ENCODE results near the gene EEF1AKMT1.

The EEF1AKMT1 gene

DNA sequence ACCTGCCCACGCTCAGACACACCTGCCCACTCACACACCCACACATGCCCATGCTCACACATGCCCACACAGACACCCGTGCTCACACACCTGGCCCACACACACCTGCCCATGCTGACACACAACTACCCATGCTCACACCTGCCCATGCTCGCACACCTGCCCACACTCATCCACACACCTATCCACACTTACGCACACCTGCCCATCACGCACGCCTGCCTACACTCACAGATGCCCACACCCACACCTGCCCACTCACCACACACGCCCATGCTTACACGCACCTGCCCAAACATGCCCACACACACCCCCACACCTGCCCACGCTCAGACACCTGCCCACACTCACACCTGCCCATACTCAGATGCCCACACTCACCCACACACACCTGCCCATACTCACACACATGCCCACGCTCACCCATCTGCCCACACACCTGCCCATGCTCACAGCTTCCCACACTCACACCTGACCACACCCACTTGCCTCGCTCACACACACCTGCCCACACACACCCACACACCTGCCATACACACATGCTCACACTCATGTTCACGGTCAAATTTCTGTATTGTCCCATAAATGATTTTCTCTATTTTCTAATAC is 54.7 kb downstream of the EEF1AKMT1 start:
- no peak for DNase-seq (ENCODE audit: low spot score)

- no peak for DNase-seq (ENCODE audit: low spot score)
Measured at GRCh38 chr13:20717581-20718542, 55.9 kb downstream of the EEF1AKMT1 start.

- no peak for DNase-seq (ENCODE audit: low spot score)
Measured at GRCh38 chr13:20716951-20717350, 56.8 kb downstream of the EEF1AKMT1 start.

- no peak for DNase-seq (ENCODE audit: low spot score)
Measured at GRCh38 chr13:20715330-20715712, 58.4 kb downstream of the EEF1AKMT1 start.

GRCh38 chr13:20714563-20715329 is 59.0 kb downstream of the EEF1AKMT1 start:
- no peak for DNase-seq (ENCODE audit: low spot score)

DNA sequence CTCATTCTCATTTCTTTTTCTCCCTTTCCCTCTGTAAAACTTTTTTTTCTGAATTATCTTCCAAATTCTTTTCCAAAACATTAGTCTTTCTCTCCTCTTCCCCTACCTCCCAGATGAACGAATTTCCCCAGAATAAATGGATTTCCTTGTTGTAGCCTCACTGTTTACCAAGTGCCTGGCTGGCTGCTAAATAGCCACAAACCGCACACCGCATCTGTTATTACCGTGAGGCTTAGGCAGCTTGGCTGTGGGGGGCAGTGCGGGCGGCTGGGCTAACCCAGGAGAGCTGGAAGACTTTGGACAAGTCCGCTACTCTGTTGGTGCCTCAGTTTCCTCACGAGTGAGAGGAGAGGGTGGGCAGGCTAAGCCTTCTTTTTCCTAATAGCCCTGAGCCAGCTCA is 59.6 kb downstream of the EEF1AKMT1 start:
- no peak for DNase-seq (ENCODE audit: low spot score)

DNA sequence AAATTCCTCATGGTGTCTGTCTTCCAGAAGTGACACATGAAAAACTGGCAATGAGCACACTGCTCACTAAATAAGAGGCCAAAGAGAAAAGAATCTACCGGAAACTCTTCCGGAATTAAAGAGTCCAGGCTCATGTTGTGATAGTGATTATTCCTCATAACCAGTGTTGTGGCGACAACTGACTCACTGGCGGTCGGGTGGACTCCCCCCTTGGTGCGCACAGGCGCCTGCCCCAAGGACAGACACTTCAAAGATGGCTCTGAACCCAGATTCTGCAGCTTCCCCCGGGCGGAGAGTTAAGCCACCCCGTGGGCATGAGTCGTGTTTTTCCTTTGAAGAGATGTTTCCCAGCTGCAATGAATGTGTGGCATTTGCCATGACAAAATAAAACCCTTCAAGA is 60.0 kb downstream of the EEF1AKMT1 start:
- DNase-seq (ENCODE audit: low spot score), result no peak

- no peak for DNase-seq (ENCODE audit: low spot score)
Measured at GRCh38 chr13:20713014-20713376, 60.8 kb downstream of the EEF1AKMT1 start.

DNA sequence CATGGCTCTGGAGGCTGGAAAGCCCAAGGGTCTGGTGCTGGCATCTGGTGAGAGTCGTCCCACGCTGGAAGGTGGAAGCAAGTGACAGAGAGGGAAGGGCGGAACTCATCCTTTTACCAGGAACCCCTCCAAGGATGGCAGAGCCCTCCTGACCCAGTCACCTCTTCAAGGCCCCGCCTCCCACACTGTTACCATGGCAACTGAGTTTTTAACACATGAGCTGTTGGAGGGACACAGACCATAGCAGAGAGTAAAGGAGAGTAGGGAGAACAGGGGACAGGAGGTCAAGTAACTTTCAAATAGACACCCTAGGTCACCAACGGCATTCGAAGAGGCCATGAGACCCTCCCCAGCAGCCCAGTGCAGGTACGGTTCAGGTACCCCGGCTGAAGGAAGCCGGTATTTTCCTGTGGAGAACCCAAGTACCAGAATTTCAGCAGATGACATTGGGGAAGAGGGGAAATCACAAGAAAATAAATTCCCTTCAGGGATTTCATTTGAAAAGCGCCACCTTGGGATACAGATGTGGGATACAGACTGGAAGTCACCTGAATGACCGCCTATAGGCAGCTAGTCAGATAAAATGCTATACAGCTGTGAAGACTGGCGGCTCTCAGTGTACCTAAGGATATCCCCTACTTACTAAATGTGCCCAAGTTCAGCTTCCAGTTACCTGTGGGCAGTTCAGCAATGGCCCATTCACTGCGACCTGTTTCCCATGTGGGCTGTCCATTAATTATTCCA is 62.3 kb downstream of the EEF1AKMT1 start:
- no peak for DNase-seq (ENCODE audit: low spot score)

DNA sequence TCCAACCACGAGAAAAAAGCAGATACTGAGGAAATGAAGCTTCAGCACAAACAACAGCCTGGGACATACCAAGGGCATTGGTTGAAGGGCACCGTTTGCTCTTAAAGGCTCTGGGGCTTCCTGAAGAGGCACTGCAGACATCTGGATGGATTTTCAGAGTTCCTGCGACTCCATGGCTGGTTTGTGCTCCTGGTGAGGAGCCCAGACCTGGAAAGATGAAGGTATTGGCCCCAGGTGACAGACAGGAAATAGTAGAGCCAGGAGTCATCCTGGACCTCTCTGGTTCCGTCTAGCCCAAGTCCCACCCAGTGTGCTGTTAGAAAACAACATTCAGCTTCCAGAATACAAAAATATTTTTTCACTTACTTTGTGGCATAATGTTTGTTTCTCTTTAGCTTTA is 64.0 kb downstream of the EEF1AKMT1 start:
- DNase-seq (ENCODE audit: low spot score), result no peak

- no peak for DNase-seq (ENCODE audit: low spot score)
Measured at GRCh38 chr13:20709369-20709768, 64.4 kb downstream of the EEF1AKMT1 start.

DNA sequence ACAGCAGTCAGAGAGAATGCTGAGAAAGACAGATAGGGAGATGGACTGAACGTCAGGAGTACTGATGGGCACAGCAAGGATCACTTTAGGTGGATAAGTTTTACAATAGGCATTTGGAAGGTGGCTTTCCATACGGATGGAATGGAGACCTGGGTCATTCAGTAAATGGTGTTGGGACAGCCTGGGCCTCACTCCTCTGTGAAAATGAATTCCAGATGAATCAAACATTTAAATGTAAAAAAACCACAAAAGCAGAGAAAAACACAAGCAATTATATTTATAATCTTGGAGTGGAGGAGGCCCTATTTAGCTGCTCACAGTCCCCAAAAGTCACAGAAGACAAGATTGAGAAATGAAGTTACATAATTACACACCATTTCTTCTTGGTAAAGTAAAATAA is 65.5 kb downstream of the EEF1AKMT1 start:
- DNase-seq (ENCODE audit: low spot score), result no peak

DNA sequence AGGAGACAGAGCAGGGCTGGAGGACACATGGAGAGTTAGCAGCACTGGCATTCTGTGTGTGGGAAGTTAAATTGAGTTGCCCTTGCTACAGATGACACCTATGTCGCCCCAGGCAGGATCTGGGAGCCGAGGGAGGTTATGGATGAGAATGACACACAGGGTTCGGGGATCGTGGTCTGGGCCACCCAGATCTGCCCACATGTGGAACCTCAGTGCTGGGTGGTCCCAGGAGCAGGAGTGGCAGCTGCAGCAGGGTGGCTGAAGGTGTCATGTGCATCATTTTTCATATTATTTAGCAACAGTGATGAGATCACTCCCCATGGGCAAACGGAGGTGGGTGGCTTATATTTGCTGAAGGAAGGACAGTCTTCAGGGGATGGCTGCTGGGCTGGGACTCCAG is 67.1 kb downstream of the EEF1AKMT1 start:
- no peak for DNase-seq (ENCODE audit: low spot score)

DNA sequence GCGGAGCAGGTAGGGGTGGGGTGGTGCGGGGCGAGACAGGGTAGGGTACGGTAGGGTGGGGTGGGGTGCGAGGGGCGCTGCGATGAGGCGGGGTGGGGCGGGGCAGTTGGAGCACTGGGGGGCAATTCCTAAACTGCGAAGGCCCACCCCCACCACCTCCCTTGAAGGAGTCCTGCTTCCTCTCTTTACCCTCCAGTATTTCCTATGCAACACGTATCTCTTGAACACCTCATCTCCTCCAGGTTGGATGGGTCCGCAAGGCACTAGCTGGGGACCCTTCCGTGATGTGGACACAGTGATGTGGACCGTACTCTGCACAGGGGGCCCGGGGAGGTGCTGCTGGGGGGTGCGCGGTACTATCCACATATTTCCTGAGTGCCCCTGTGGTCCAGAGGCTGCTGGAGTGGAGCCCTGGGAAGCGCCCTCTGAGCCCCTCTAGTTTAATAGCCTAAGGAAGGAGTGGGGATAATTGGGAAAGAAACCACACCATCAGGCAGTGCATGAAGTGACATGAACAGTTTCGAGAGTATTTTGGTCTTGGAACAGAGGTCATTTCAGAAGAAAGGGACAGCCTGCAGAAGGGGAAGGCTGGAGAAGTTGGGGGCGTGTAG is 69.2 kb downstream of the EEF1AKMT1 start:
- no peak for DNase-seq (ENCODE audit: low spot score)

- peak; percentile 78 for DNase-seq (ENCODE audit: low spot score)
Measured at GRCh38 chr13:20703780-20704458, 69.8 kb downstream of the EEF1AKMT1 start.

- no peak for DNase-seq (ENCODE audit: low spot score)
Measured at GRCh38 chr13:20702915-20703779, 70.6 kb downstream of the EEF1AKMT1 start, which contains the start of gene IL17D. Gene IL17D (plus strand): TSS chr13:20703699. CDS start chr13:20704002, 303 bp downstream.

DNA sequence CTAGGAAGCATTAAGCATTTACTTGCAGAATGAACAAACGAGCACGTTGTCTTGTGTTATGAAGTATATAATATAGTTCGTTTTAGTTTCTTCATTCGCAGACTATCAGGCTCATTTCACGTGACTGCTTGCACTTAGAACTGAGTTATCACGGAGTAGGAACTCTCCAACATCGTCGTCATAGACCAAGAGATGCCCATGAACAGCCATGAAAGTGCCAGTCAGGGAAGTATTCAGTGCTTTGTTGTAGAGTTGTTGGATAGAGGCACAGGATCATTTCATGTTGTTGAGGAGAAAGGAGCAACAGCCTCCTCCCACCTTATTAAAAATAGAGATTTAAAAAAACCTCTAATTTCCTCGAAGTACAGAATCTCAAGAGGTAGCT is 71.2 kb downstream of the EEF1AKMT1 start:
- DNase-seq (ENCODE audit: low spot score), result no peak

GRCh38 chr13:20701461-20701860 is 72.3 kb downstream of the EEF1AKMT1 start:
- no peak for DNase-seq (ENCODE audit: low spot score)

DNA sequence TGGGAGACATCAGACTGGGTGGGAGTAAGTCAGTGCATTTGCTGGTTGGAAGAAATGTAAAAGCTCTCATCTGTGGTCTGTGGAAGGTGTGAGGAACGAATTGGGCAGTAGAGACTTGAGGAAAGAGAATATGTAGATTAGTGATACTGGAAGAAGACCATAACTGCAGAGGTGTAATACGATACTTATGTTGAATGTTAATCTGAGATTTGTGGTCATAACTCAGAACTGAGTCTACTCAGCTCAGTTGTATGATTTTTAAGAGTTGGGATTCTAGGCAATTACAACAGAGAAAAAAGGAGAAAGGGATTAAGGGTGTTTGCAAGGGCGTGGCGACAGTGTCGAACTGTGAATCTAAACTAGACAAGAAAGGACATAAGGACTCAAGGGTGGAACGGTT is 73.5 kb downstream of the EEF1AKMT1 start:
- DNase-seq (ENCODE audit: low spot score), result no peak

- no peak for DNase-seq (ENCODE audit: low spot score)
Measured at GRCh38 chr13:20699715-20700114, 74.0 kb downstream of the EEF1AKMT1 start.

All from COLO829 (cell line).